ENCODE results near the gene C1RL. TPM values are rescaled to one million over a fixed set of nuclear protein-coding genes. Genes with fewer than 3 reads are reported as not detected.

C1RL gene
- polyA plus RNA-seq, 1 experiment = 50.5 TPM

GRCh38 chr12:7073946-7074345, 35.1 kb downstream of the C1RL start:
- H3K4me3 ChIP-seq (ENCODE audit: low read depth, low read length) = no peak overlapping the region
- ChIA-PET POLR2A (interaction anchor here (0.5 kb wide), 1 partner anchor 8 kb away, joined by 3 read pairs; no protein-coding TSS in a partner anchor), CTCF (interaction anchor here (1.5 to 2.2 kb wide), 2 partner anchors 10 to 13 kb away, joined by 3 to 10 read pairs; partner anchors contain the start of gene C1S)
- no peak for DNase-seq (ENCODE audit: low read depth)
- H3K27me3 ChIP-seq (ENCODE audit: control insufficient read depth, insufficient read depth, low read length) = no peaks in the 10 kb centered on the region
- TF ChIP-seq, protein P1, sequence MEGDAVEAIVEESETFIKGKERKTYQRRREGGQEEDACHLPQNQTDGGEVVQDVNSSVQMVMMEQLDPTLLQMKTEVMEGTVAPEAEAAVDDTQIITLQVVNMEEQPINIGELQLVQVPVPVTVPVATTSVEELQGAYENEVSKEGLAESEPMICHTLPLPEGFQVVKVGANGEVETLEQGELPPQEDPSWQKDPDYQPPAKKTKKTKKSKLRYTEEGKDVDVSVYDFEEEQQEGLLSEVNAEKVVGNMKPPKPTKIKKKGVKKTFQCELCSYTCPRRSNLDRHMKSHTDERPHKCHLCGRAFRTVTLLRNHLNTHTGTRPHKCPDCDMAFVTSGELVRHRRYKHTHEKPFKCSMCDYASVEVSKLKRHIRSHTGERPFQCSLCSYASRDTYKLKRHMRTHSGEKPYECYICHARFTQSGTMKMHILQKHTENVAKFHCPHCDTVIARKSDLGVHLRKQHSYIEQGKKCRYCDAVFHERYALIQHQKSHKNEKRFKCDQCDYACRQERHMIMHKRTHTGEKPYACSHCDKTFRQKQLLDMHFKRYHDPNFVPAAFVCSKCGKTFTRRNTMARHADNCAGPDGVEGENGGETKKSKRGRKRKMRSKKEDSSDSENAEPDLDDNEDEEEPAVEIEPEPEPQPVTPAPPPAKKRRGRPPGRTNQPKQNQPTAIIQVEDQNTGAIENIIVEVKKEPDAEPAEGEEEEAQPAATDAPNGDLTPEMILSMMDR (IDR thresholded peaks at IDR 0.05; ENCODE audit: insufficient read depth, low read depth, low read length) = no peak
- peaks cover 7% of the 10 kb centered on the region for H3K36me3 ChIP-seq (ENCODE audit: control insufficient read depth, insufficient read depth, low read length)

GRCh38 chr12:7072554-7072953, 36.5 kb downstream of the C1RL start:
- DNase-seq (ENCODE audit: low read depth) = no peak
- Histone ChIP-seq H3K36me3 (ENCODE audit: control insufficient read depth, insufficient read depth, low read length) (peaks cover 12% of the 10 kb centered on the region), H3K4me3 (ENCODE audit: low read depth, low read length) (no peak overlapping the region), H3K27me3 (ENCODE audit: control insufficient read depth, insufficient read depth, low read length) (no peaks in the 10 kb centered on the region)
- POLR2A ChIA-PET = interaction anchor here (0.7 kb wide), 1 partner anchor 12 kb away, joined by 3 read pairs; the partner anchor contains the start of gene C1S
- CTCF ChIA-PET = interaction anchor here (1.5 to 2.2 kb wide), 2 partner anchors 9 to 11 kb away, joined by 3 to 10 read pairs; partner anchors contain the start of gene C1S
- TF ChIP-seq, protein P1 (IDR thresholded peaks at IDR 0.05; ENCODE audit: insufficient read depth, low read depth, low read length) = no peak

DNA sequence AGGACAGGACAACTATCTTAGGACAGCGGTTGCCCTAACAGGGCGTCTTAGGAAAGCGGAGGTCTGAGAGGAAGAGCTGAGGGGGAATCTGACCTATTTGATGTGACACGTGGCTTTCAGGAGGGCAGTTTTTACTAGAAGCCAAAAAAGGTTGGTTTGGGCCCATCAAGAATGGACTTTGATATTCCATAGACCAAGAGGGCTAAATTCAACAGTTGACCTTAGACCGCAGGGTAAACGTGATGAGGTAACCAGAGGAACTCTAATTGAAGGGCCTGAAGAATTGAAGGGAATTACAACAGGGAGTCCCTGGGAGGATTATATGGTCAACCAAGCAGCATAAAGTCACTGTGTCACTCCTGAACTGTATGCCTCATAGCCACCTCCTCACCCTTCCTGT, 37.0 kb downstream of the C1RL start:
- ChIA-PET POLR2A (interaction anchor here (0.7 kb wide), 1 partner anchor 11 kb away, joined by 3 read pairs; the partner anchor contains the start of gene C1S), CTCF (interaction anchor here (2.2 kb wide), 1 partner anchor 11 kb away, joined by 10 read pairs; the partner anchor contains the start of gene C1S)
- Histone ChIP-seq H3K4me3 (ENCODE audit: low read depth, low read length) (no peak overlapping the region), H3K27me3 (ENCODE audit: control insufficient read depth, insufficient read depth, low read length) (no peaks in the 10 kb centered on the region), H3K36me3 (ENCODE audit: control insufficient read depth, insufficient read depth, low read length) (peaks cover 14% of the 10 kb centered on the region)
- no peak for DNase-seq (ENCODE audit: low read depth)
- TF ChIP-seq, protein P1 (IDR thresholded peaks at IDR 0.05; ENCODE audit: insufficient read depth, low read depth, low read length) = no peak

GRCh38 chr12:7069386-7069785, 39.6 kb downstream of the C1RL start:
- ChIA-PET POLR2A (interaction anchor here (0.5 to 1.0 kb wide), 2 partner anchors 9 to 10 kb away, joined by 3 to 6 read pairs; partner anchors contain the start of gene C1S), CTCF (interaction anchor here (1.1 to 1.9 kb wide), 4 partner anchors 9 to 39 kb away, joined by 3 to 11 read pairs (median 7); partner anchors contain the start of genes C1RL and C1S)
- TF ChIP-seq, protein P1 (IDR thresholded peaks at IDR 0.05; ENCODE audit: insufficient read depth, low read depth, low read length) = no peak
- no peak overlapping the region for H3K4me3 ChIP-seq (ENCODE audit: low read depth, low read length)
- H3K27me3 ChIP-seq (ENCODE audit: control insufficient read depth, insufficient read depth, low read length) = no peaks in the 10 kb centered on the region
- DNase-seq (ENCODE audit: low read depth) = no peak
- peaks cover 23% of the 10 kb centered on the region for H3K36me3 ChIP-seq (ENCODE audit: control insufficient read depth, insufficient read depth, low read length)

DNA sequence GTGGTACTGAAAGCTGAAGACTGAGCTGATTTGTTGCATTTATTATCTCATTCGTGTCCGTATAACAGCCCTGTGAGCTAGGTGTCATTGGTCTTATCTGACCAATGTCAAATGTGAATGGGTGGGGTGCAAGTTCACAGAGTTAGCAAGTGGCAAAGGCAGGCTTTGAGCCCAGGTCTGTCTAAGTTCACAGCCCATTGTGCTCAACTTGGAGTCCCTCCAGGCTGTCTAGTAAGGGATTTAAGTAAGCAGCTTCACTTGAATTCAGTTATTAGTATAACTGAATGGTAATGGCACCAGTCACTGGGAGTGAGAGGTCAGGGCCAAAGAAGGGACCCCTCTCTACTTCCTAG, 40.0 kb downstream of the C1RL start:
- Histone ChIP-seq H3K27me3 (ENCODE audit: control insufficient read depth, insufficient read depth, low read length) (no peaks in the 10 kb centered on the region), H3K36me3 (ENCODE audit: control insufficient read depth, insufficient read depth, low read length) (peaks cover 23% of the 10 kb centered on the region), H3K4me3 (ENCODE audit: low read depth, low read length) (no peak overlapping the region)
- DNase-seq (ENCODE audit: low read depth) = no peak
- TF ChIP-seq, protein P1 (IDR thresholded peaks at IDR 0.05; ENCODE audit: insufficient read depth, low read depth, low read length) = no peak
- ChIA-PET POLR2A (interaction anchor here (1.0 kb wide), 1 partner anchor 9 kb away, joined by 3 read pairs; the partner anchor contains the start of gene C1S), CTCF (interaction anchor here (1.1 to 2.7 kb wide), 6 partner anchors 8 to 44 kb away, joined by 3 to 11 read pairs (median 8); partner anchors contain the start of genes C1R, C1RL and C1S)

All from BJ (cell line).